22Rv1 (cell line): ENCODE results near the gene FLYWCH1.

Source experiments
- H3K27ac ChIP-seq: fragments of 450-650 bp; 2 replicates; pipeline ENCODE4 v1.5.1; 2017
- ZFX ChIP-seq: fragments of 450-650 bp; IDR thresholded peaks from 2 replicates; pipeline ENCODE4 v1.6.1; 2017; ENCODE audit warnings: antibody characterized with exemption, borderline replicate concordance
- TF ChIP-seq, protein P1 (sequence below): fragments of 450-650 bp; IDR thresholded peaks from 2 replicates; pipeline ENCODE4 v1.5.1; 2017; ENCODE audit warnings: mild to moderate bottlenecking

Gene FLYWCH1

DNA sequence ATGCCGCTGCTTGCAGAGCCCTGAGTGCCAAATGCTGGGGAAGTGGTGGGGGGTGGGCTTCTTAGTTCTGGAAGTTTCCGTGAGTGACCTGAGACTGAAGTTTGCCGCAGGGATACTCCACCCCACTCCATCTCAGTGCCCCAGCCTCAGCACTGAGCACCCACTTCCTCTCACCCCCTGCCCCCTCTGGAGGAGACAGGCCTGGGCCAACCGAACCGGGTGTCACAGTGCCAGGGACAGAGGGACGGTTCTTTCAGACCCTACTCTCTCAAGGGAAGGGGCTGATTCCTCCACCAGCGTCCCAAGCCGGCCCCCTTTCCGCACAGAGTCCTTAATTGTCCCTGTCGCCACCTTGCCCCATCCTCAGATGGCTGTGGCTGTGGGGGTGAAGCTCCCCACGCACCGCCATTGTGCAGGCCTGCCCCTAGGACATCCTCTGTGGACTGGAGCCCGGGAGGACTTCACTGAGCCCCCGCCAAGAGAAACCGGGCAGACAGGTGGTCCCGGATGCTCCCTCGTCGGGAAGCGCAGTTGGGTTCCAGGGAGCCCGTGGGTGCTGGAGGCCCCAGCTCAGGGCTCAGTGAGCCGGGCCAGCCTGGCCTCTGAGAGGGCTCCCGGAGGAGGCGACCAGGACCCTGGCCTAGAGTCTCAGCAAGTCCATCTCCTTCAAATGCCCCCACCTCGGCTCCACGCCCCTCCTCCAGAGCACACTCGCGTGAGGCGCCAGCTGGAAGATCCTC is 50.8 kb downstream of the FLYWCH1 start:
- TF ChIP-seq, protein P1, sequence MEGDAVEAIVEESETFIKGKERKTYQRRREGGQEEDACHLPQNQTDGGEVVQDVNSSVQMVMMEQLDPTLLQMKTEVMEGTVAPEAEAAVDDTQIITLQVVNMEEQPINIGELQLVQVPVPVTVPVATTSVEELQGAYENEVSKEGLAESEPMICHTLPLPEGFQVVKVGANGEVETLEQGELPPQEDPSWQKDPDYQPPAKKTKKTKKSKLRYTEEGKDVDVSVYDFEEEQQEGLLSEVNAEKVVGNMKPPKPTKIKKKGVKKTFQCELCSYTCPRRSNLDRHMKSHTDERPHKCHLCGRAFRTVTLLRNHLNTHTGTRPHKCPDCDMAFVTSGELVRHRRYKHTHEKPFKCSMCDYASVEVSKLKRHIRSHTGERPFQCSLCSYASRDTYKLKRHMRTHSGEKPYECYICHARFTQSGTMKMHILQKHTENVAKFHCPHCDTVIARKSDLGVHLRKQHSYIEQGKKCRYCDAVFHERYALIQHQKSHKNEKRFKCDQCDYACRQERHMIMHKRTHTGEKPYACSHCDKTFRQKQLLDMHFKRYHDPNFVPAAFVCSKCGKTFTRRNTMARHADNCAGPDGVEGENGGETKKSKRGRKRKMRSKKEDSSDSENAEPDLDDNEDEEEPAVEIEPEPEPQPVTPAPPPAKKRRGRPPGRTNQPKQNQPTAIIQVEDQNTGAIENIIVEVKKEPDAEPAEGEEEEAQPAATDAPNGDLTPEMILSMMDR = no peak
- TF ChIP-seq ZFX = no peak
- H3K27ac ChIP-seq = peak overlapping the region; percentile 99

DNA sequence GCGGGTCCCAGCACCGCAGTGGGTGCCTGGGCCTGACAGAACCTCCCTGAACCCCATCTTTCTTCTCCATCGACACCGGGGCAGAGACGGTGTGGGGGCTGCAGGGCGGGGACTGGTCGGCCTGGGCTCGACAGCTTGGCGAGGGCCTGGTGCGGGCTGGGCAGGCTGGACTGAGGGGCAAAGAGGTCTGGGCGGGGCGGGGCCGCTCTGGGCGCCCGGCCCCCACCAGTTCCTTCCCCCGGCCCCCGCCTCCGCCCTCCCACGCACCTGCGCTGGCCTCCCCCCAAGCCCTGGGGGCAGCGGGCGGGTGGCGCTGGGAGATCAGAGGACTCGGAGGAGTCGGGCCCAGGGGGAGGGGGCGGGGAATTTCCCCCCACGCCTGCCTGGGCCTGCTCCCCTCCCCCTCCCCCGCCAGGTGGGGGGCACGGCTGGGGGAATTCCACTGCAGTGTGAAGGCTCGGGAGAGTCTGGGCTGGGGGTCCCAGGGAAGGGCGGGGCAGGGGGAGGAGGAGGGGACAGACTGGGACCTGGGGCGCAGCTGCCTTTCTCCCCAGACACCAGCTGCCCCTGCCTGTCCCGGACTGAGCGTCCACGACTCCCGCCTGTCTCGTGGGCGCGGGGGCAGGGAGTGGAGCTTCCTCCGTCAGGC is 51.5 kb downstream of the FLYWCH1 start:
- peak overlapping the region; percentile 99 for H3K27ac ChIP-seq
- TF ChIP-seq ZFX = no peak
- TF ChIP-seq, protein P1 = no peak

DNA sequence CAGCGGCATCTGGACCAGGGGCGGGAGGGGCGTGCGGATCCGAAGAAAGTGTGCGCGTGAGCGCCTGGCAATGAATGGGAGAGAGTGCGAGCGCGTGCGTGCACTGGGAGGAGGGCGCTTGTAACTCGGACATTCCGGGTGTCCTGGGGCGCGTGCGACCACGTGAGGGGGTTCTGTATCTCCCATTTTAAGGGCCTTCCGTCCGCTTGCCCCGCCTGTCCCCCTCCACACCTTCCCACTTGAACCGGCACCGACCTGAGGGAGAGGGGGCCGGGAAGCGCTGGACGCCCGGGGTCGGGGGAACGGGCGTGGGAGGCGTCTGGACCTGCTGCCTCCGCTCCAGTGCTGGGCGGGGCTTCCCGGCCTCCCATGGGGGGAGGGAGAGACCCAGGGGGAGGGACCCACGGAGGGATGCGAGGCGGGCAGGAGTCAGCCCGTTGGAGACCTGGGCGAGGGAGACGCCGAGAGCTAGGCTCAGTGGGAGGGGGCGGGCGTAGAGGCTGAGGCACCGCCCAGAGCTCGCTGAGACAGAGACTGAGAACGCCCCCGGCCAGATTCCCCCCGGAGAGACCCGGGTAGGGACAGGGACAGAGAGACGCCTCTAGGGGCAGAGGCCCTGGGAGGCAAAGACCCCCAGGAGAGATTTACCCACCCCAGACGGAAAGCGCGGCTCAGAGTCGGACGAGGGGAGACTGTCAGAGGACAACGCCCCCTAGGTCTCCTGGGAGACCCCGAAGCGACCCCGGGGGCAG is 52.2 kb downstream of the FLYWCH1 start, which contains the start of gene KREMEN2:
KREMEN2 (plus strand) TSS at position 553 of the 752 bp plus-strand sequence. CDS start 246 bp downstream, outside the sequence.
- TF ChIP-seq, protein P1 = peak; percentile 34
- TF ChIP-seq ZFX = no peak
- peak within 1 kb of the TSS; percentile 99 for H3K27ac ChIP-seq

DNA sequence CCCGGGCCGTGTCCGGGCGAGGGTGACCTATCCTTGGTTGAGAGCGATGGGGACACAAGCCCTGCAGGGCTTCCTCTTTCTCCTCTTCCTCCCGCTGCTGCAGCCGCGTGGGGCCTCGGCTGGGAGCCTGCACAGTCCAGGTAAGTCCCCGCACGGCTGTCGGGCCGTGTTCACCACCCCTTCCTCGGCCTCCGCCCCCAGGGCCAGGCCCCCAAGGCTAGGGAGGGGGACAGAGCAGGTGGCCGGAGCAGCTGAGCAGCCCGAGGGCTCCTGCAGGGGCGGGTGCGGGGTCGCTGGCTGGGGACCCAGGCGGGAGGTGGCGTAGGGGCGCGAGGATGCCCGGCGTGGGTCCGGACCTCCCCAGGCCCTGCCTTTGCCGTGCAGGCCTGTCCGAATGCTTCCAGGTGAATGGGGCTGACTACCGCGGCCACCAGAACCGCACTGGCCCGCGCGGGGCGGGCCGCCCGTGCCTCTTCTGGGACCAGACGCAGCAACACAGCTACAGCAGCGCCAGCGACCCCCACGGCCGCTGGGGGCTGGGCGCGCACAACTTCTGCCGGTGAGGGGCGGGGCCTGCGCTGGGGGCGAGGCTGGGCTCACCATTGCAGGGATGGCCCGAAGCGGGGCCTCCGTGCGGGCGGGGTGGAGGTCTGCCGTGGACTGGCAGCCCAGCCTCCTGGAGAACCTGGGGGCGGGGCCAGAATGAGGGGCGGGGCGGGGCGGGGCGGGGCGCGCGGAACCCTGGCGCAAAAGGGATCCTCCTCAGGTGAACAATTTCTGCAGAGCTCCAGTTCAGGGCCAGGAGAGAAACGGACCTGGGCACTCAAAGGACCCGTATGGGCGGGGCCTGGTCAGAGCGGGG is 53.0 kb downstream of the FLYWCH1 start:
- H3K27ac ChIP-seq = peak overlapping the region; percentile 99
- no peak for TF ChIP-seq ZFX
- TF ChIP-seq, protein P1 = peak; percentile 12

DNA sequence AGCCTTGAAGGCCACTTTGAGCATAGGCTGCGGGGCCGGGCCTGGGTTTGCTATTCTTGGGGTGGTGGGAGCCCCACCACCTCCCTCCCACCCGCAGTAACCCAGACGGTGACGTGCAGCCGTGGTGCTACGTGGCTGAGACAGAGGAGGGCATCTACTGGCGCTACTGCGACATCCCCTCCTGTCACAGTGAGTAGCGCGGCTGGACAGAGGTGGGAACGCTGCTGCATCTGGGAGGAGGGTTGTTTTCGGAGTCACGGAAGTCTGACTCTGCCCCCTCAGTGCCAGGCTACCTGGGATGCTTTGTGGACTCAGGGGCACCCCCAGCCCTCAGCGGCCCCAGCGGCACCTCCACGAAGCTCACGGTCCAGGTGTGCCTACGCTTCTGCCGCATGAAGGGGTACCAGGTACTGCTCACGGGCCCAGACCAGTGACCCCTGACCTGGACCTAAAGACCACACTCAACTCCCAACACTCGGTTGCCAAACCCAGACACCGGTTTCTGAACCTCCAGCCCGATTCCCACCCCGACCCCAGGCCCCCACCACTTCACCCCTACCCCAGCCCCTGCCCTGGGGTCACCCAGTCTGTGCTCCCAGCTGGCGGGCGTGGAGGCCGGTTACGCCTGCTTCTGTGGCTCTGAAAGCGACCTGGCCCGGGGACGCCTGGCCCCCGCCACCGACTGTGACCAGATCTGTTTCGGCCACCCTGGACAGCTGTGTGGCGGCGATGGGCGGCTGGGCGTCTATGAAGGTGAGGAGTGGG is 54.5 kb downstream of the FLYWCH1 start:
- TF ChIP-seq ZFX = no peak
- TF ChIP-seq, protein P1 = no peak
- peak overlapping the region; percentile 99 for H3K27ac ChIP-seq

DNA sequence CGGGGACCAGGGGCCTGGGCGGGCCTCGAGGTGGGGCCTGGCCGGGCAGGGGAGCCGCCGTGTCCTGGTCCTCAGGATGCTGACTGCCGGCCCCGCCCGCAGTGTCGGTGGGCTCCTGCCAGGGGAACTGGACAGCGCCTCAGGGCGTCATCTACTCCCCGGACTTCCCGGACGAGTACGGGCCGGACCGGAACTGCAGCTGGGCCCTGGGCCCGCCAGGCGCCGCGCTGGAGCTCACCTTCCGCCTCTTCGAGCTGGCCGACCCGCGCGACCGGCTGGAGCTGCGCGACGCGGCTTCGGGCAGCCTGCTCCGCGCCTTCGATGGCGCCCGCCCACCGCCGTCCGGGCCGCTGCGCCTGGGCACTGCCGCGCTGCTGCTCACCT is 55.1 kb downstream of the FLYWCH1 start:
- no peak for TF ChIP-seq ZFX
- TF ChIP-seq, protein P1 = peak; percentile 38
- H3K27ac ChIP-seq = peak overlapping the region; percentile 99
